Neural cell (in vitro differentiated cells): ENCODE results near the gene HIGD1C.
"Not testable (repeated sequence)": the region's sequence is repeated elsewhere in the genome, so short reads cannot be mapped to it uniquely, and the experiment has no call there.

Experiments used
- EZH2 ChIP-seq: fragments of 200-600, 300-800 bp; shearing (Covaris generic), sonication (generic); IDR thresholded peaks from 2 replicates; pipeline ENCODE4 v1.6.1; 2014; ENCODE audit warnings: antibody characterized with exemption, low read length, borderline replicate concordance, mild to moderate bottlenecking; ENCODE audit not compliant: insufficient read depth, poor library complexity, severe bottlenecking
- POLR2AphosphoS5 ChIP-seq: IDR thresholded peaks from 2 replicates; pipeline ENCODE4 v1.6.1; 2012
- TF ChIP-seq, protein P1 (sequence below): IDR thresholded peaks from 2 replicates; pipeline ENCODE4 v1.6.1; 2012; ENCODE audit warnings: borderline replicate concordance
- TF ChIP-seq, protein P2 (sequence below): fragments of 450-650 bp; IDR thresholded peaks from 2 replicates; pipeline ENCODE4 v1.5.1; 2014; ENCODE audit warnings: antibody characterized with exemption, mild to moderate bottlenecking, moderate library complexity; ENCODE audit not compliant: poor library complexity, severe bottlenecking

DNA sequence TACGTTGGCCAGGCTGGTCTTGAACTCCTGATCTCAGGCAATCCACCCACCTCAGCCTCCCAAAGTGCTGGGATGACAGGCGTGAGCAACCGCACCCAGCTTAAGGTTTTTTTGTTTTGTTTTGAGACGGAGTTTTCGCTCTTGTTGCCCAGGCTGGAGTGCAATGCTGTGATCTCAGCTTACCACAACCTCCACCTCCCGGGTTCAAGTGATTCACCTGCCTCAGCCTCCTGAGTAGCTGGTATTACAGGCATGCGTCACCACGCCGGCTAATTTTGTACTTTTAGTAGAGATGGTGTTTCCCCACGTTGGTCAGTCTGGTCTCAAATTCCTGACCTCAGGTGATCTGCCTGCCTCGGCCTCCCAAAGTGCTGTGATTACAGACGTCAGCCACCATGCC lies 21.9 kb upstream of the HIGD1C start:
- TF ChIP-seq, protein P1, sequence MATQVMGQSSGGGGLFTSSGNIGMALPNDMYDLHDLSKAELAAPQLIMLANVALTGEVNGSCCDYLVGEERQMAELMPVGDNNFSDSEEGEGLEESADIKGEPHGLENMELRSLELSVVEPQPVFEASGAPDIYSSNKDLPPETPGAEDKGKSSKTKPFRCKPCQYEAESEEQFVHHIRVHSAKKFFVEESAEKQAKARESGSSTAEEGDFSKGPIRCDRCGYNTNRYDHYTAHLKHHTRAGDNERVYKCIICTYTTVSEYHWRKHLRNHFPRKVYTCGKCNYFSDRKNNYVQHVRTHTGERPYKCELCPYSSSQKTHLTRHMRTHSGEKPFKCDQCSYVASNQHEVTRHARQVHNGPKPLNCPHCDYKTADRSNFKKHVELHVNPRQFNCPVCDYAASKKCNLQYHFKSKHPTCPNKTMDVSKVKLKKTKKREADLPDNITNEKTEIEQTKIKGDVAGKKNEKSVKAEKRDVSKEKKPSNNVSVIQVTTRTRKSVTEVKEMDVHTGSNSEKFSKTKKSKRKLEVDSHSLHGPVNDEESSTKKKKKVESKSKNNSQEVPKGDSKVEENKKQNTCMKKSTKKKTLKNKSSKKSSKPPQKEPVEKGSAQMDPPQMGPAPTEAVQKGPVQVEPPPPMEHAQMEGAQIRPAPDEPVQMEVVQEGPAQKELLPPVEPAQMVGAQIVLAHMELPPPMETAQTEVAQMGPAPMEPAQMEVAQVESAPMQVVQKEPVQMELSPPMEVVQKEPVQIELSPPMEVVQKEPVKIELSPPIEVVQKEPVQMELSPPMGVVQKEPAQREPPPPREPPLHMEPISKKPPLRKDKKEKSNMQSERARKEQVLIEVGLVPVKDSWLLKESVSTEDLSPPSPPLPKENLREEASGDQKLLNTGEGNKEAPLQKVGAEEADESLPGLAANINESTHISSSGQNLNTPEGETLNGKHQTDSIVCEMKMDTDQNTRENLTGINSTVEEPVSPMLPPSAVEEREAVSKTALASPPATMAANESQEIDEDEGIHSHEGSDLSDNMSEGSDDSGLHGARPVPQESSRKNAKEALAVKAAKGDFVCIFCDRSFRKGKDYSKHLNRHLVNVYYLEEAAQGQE = not testable (repeated sequence)
- TF ChIP-seq, protein P2, sequence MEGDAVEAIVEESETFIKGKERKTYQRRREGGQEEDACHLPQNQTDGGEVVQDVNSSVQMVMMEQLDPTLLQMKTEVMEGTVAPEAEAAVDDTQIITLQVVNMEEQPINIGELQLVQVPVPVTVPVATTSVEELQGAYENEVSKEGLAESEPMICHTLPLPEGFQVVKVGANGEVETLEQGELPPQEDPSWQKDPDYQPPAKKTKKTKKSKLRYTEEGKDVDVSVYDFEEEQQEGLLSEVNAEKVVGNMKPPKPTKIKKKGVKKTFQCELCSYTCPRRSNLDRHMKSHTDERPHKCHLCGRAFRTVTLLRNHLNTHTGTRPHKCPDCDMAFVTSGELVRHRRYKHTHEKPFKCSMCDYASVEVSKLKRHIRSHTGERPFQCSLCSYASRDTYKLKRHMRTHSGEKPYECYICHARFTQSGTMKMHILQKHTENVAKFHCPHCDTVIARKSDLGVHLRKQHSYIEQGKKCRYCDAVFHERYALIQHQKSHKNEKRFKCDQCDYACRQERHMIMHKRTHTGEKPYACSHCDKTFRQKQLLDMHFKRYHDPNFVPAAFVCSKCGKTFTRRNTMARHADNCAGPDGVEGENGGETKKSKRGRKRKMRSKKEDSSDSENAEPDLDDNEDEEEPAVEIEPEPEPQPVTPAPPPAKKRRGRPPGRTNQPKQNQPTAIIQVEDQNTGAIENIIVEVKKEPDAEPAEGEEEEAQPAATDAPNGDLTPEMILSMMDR = not testable (repeated sequence)
- TF ChIP-seq POLR2AphosphoS5, EZH2: not testable (repeated sequence)
